GM12801 (cell line): ENCODE data around the gene MAP3K10.

Source experiments
- CTCF ChIP-seq: IDR thresholded peaks from one replicate; pipeline ENCODE4 v1.5.1; 2011; ENCODE audit warnings: control low read depth; ENCODE audit not compliant: insufficient read length; ENCODE audit errors: extremely low read depth

MAP3K10 gene

GRCh38 chr19:40163541-40164129 is 27.6 kb upstream of the MAP3K10 start:
- TF ChIP-seq CTCF = no peak

GRCh38 chr19:40165362-40165937 is 25.8 kb upstream of the MAP3K10 start:
- TF ChIP-seq CTCF = no peak

GRCh38 chr19:40174092-40174491 is 17.1 kb upstream of the MAP3K10 start:
- TF ChIP-seq CTCF = no peak

GRCh38 chr19:40175820-40176219 is 15.4 kb upstream of the MAP3K10 start:
- no peak for TF ChIP-seq CTCF

- TF ChIP-seq CTCF = no peak
These were observed 13.7 kb upstream of the MAP3K10 start for GRCh38 chr19:40177286-40178070.

GRCh38 chr19:40178756-40179155 is 12.5 kb upstream of the MAP3K10 start:
- no peak for TF ChIP-seq CTCF

GRCh38 chr19:40184273-40184672 is 7.0 kb upstream of the MAP3K10 start:
- no peak for TF ChIP-seq CTCF
